ENCODE results near the gene CYP26A1. TPM values are rescaled to one million over a fixed set of nuclear protein-coding genes. Genes with fewer than 3 reads are reported as not detected.
A peak's percentile ranks its signal among the peaks of the same experiment; 100 is the strongest.

CYP26A1 gene
- total RNA-seq, 1 experiment from 2014 or later, result 2.2 TPM

DNA sequence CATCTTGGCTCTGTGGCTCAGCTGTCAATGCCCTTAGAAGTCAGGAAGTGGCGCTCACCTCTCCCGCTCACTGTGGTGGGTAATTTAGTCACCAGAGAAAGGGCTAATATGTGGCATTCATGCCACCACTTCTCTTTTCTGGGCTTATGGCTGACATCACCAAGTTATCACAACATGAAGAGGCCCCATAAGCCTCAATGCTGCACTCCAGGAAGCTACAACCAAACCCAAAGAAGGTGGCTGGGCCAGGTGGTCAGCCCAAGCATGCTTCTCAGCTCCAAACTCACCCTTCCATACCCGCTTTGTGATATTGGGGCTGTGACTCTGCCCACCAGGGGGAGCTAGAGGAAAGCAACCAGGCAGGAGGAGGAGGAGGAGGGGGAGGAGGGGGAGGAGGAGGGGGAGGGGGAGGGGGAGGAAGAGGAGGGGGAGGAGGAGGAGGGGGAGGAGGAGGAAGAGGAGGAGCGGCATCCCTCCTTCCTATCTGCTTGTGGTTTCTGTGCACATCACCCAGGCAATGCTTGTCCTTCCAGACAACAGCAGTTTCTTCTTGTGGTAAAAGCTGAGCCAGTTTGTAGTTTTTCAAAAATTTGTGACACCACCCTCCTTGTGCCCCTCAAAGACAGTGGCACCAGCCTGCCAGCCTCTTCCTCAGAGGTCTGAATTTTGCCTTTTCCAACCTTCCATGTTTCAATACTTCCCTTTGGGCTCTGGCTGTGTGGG lies 42.1 kb downstream of the CYP26A1 start:
- no peaks in the 10 kb centered on the region for H3F3A ChIP-seq (ENCODE audit: insufficient read depth, low read depth)
- CTCF ChIA-PET, result interaction anchor here (0.6 to 0.7 kb wide), 4 partner anchors 70 to 175 kb away, joined by 3 to 12 read pairs (median 6); no protein-coding TSS in a partner anchor
- no peak overlapping the region for H3K4me3 ChIP-seq
- BruUV-seq (replicated peaks), result no TSS peak
- no peak overlapping the region for H2AFZ ChIP-seq
- H3K79me2 ChIP-seq (ENCODE audit: low read depth), result no peaks in the 10 kb centered on the region
- H3K27me3 ChIP-seq (ENCODE audit: insufficient read depth, low read depth), result no peaks in the 10 kb centered on the region
- intact Hi-C loops (cut with micrococcal nuclease; ENCODE audit: unreplicated experiment), result loop anchor here (1.0 kb wide), 1 partner anchor 173 kb away; no protein-coding TSS in a partner anchor
- no peaks in the 10 kb centered on the region for H3K9me2 ChIP-seq (ENCODE audit: insufficient read depth)
- no peaks in the 10 kb centered on the region for H4K20me1 ChIP-seq (ENCODE audit: insufficient read depth)
- no peak overlapping the region for H3K27ac ChIP-seq
- TF ChIP-seq CTCF (conservative IDR thresholded peaks at IDR 0.05), result peak; percentile 64
- TF ChIP-seq EZH2 (IDR thresholded peaks at IDR 0.05; ENCODE audit: low read depth), result no peak
- H3K4me1 ChIP-seq (replicated peaks; ENCODE audit: insufficient read depth), result no peaks in the 10 kb centered on the region
- H3K9me3 ChIP-seq (ENCODE audit: insufficient read depth, low read depth), result no peaks in the 10 kb centered on the region
- DNase-seq, result peak in 1 of 2 experiments; percentile 53
- no peak overlapping the region for H3K4me2 ChIP-seq
- POLR2A ChIA-PET (ENCODE audit: unreplicated experiment), result interaction anchor here (0.6 to 0.8 kb wide), 2 partner anchors 39 to 104 kb away, joined by 3 to 11 read pairs; no protein-coding TSS in a partner anchor
- no peaks in the 10 kb centered on the region for H3K36me3 ChIP-seq (ENCODE audit: low read depth)

DNA sequence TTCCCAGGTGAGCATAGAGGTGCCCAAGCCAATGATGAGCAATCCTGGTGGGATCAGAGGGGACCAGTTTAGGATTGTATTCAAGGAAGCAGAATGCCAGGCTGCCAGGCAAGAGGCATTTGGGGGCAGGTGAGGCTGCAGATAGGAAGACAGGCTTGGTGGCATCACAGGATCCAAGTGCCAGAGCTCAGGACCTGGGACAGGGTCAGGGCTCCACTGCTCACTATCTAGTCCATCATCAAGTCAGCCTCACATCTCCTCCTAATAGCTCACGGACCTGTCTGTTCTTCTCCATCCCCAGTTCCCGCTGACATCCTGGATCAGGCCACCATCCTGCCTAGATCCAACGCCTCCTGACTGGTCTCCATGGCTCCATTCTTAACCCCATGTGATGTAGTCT lies 47.6 kb downstream of the CYP26A1 start:
- intact Hi-C loops (cut with micrococcal nuclease; ENCODE audit: unreplicated experiment), result no loop called here
- Histone ChIP-seq H3K27me3 (ENCODE audit: insufficient read depth, low read depth) (no peaks in the 10 kb centered on the region), H3K4me3 (no peak overlapping the region), H3K9me2 (ENCODE audit: insufficient read depth) (no peaks in the 10 kb centered on the region), H3K27ac (no peak overlapping the region), H2AFZ (no peak overlapping the region), H3K79me2 (ENCODE audit: low read depth) (no peaks in the 10 kb centered on the region), H3K4me1 (replicated peaks; ENCODE audit: insufficient read depth) (no peaks in the 10 kb centered on the region), H3K4me2 (no peak overlapping the region), H3K9me3 (ENCODE audit: insufficient read depth, low read depth) (peaks cover 1% of the 10 kb centered on the region; the same call in 1 of the 2 replicates), H4K20me1 (ENCODE audit: insufficient read depth) (no peaks in the 10 kb centered on the region), H3K36me3 (ENCODE audit: low read depth) (no peaks in the 10 kb centered on the region), H3F3A (ENCODE audit: insufficient read depth, low read depth) (no peaks in the 10 kb centered on the region)
- no TSS peak for BruUV-seq (replicated peaks)
- ChIA-PET POLR2A (ENCODE audit: unreplicated experiment) (no interaction called here), CTCF (interaction anchor here (0.6 kb wide), 1 partner anchor 14 kb away, joined by 3 read pairs; no protein-coding TSS in a partner anchor)
- no peak for DNase-seq
- no peak for TF ChIP-seq EZH2 (IDR thresholded peaks at IDR 0.05; ENCODE audit: low read depth)
- TF ChIP-seq CTCF (conservative IDR thresholded peaks at IDR 0.05), result no peak

DNA sequence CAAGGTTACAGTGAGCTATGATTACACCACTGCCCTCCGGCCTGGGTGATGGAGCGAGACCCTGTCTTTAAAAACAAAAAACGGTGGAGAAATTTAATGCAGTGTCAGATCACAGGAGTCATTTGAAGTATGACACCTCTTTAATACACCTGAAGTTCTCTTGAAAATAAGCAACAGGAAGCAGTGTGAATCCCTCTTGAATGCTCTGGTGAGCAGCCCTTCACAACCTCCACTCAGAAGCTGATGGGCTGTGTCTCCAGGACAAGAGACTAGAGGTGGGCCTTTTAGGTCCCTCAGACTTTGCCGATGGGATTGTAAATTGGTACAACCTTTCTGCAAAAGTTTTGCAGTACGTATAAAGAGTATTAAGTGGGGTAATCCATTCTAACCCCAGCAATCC lies 50.1 kb downstream of the CYP26A1 start:
- H3K9me3 ChIP-seq (ENCODE audit: insufficient read depth, low read depth), result peaks cover 5% of the 10 kb centered on the region; the same call in 1 of the 2 replicates
- TF ChIP-seq CTCF (conservative IDR thresholded peaks at IDR 0.05) (no peak), EZH2 (IDR thresholded peaks at IDR 0.05; ENCODE audit: low read depth) (no peak)
- H3F3A ChIP-seq (ENCODE audit: insufficient read depth, low read depth), result no peaks in the 10 kb centered on the region
- H3K4me3 ChIP-seq, result no peak overlapping the region
- H2AFZ ChIP-seq, result no peak overlapping the region
- H3K27ac ChIP-seq, result no peak overlapping the region
- H3K4me2 ChIP-seq, result no peak overlapping the region
- ChIA-PET CTCF (no interaction called here), POLR2A (ENCODE audit: unreplicated experiment) (no interaction called here)
- H3K4me1 ChIP-seq (replicated peaks; ENCODE audit: insufficient read depth), result no peaks in the 10 kb centered on the region
- H3K27me3 ChIP-seq (ENCODE audit: insufficient read depth, low read depth), result no peaks in the 10 kb centered on the region
- H3K79me2 ChIP-seq (ENCODE audit: low read depth), result no peaks in the 10 kb centered on the region
- intact Hi-C loops (cut with micrococcal nuclease; ENCODE audit: unreplicated experiment), result no loop called here
- DNase-seq, result no peak
- BruUV-seq (replicated peaks), result no TSS peak
- H4K20me1 ChIP-seq (ENCODE audit: insufficient read depth), result no peaks in the 10 kb centered on the region
- no peaks in the 10 kb centered on the region for H3K9me2 ChIP-seq (ENCODE audit: insufficient read depth)
- no peaks in the 10 kb centered on the region for H3K36me3 ChIP-seq (ENCODE audit: low read depth)
